Stimulated activated CD4-positive, alpha-beta T cell treated with anti-CD3 and anti-CD28 coated beads, Interleukin-4, amount 100 ng/mL, for 48 hours (primary cell): ENCODE data around the gene TSPAN16.
A peak's percentile ranks its signal among the peaks of the same experiment; 100 is the strongest.

Source experiments
- DNase-seq, 2 donors: peaks; one replicate each; pipeline ENCODE4 v3.0.0-alpha.2; 2020; ENCODE audit warnings: low read depth in 2 of 2

Gene TSPAN16

DNA sequence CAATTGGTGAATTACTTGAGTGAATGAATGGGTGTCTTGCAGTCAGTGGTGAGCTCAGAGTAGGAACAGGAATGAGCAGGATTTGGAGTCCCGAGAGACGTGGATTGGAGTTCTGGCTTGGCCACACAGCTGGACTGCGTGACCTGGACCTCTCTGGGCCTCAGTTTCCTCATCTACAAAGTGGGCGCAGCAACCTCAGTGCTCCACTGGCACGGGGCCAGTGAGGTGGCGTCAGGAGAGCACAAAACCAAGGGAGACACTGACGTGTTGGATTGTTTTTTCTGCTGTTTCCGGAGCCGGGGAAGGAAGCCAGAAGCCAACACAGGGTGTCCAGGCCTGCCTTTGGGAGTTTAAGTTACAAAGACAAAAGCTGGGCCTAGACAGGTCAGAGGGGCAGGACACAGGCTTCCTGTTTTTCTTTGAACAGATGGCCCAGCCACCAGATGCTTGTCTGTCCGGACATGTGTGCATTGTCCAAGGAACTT, 27.1 kb upstream of the TSPAN16 start:
- DNase-seq = no peak

DNA sequence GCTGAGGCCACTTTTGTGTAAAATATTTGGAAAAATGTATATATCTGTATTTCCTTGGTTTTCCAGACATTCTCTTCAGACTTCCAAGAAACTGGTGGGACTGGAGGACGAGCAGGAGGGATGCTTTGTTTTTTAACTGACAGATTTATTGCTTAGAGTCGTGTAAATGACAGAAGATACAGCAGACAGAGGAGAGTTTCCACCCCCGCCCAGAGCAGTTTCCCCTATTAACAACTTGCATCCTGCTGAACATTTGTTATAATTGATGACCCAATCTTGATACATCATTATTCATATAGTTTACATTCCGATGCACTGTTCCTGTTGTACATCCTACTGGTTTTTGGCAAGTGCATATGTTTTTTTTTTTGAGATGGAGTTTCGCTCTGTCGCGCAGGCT, 26.6 kb upstream of the TSPAN16 start:
- no peak for DNase-seq

DNA sequence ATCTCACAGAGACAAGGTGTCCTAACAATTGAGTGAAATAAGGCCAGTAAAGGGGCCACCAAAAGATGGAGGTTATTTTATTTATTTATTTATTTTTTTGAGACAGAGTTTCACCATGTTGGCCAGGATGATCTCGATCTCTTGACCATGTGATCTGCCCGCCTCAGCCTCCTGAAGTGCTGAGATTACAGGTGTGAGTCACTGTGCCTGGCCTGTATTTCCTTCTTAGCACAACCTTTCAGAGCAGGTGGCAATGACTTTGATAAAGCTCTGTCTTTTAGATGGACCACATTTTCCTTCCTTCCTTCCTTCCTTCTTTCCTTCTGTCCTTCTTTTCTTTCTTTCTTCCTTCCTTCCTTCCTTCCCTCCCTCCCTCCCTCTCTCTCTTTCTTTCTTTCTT, 22.7 kb upstream of the TSPAN16 start:
- DNase-seq = no peak

DNA sequence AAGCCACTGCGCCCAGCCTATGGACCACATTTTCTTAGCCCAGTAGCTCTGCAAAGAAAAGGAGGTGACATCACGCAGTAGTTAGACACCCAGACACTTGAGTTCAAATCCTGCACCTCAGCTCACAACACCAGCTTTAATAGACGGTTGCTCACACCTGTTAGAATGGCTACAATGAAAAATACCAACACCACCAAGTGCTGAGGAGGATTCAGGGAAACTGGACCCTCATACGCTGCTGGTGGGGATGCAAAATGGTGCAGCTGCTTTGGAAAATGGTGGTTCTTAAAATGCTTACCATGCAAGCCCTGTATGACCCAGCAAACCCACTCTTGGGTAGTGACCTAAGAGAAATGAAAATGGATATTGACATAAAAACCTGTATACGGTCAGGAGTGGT, 22.0 kb upstream of the TSPAN16 start:
- no peak for DNase-seq

DNA sequence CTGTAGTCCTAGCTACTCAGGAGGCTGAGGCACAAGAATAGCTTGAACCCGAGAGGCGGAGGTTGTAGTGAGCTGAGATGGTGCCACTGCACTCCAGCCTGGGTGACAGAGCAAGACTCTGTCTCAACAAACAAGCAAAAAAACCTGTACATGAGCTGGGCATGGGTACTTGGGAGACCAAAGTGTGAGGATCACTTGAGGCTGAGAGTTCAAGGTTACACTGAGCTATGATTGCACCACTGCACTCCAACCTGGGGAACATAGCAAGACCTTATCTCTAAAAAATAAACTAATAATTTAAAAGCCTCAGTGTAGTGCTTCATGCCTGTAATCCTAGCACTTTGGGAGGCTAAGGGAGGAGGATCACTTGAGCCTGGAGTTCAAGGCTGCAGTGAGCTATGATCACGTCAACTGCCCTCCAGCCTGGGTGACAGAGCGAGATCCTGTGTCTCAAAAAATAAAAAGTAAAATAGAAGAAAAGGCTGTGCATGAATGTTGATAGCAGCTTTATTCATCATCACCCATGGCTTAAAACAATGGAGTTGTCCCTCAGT, 21.4 kb upstream of the TSPAN16 start:
- DNase-seq = no peak

DNA sequence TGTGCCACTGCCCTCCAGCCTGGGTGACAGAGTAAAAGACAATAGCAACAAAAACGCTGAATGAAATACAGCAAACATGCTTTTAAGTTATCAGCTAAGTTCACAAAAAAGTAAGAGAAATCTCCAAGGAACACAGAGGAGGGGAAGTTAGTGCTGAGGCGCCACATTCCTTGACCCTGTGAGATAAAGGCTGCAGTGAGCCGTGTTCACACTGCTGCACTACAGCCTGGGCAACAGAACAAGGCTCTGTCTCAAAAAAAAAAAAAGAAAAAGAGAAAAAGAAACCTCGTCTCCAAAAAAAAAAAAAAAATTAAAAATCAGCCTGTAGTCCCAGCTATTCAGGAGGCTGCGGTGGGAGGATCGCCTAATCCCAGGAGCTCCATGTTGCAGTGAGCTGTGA, 17.3 kb upstream of the TSPAN16 start:
- no peak for DNase-seq

DNA sequence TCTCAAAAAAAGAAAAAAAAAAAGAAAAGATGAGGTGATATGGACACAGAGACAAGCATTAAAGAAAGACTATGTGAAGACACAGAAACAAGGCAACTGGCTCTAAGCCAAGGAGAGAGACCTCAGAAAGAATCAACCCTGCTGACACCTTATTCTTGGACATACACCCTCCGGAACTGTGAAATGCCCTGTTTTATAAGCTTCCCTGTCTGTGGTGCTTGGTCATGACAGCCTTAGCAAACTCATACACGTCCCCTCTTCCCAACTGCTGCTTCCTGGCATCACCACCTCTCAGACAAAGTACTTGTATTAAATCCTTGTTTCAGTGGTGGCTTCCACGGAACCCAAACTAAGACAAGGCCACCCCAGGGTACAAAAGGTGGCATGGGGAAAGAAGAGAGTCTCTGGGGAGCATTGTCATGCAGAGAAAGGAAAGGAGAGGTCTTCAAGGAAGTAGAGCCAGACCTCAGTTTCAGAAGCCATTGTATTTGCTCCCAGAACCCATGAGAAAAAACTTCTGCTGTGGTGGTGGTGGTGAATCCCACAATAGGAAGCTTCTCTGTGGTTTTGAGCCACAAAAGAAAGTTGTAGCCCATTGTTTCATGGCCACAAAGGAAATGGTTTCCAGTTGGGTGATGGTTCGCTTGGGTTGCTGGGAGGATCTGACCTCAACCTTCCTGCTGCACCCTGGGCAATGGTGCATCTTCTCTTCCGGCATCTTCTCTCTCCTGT, 16.3 kb upstream of the TSPAN16 start:
- peak in 1 of 2 donors; percentile 15 for DNase-seq

DNA sequence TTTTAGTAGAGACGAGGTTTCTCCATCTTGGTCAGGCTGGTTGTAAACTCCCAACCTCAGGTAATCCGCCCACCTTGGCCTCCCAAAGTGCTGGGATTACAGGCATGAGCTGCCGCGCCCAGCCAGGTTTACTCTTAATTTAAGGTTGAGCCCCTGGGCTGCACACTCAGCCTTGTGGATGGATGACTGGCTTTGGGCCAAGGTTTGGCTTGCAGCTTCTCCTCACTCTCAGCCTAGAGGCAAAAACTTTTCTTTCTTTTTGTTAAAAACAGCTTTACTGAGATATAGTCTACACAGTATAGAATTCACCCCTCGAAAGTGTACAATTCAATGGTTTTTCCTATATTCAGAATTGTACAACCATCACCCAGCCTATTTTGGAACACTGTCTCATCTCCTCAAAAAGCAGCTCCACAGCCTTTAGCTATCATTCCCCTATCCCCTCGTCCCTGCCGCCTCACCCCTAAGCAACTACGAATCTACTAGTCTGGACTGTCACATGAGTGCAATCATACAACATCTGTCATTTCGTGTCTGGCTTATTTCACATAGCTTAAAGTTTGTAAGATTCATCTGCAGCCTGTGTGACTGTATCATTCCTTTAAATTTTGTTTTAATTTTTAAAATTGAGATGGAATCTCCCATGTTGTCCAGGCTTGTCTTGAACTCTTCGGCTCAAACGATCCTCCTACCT, 14.5 kb upstream of the TSPAN16 start:
- DNase-seq = no peak

DNA sequence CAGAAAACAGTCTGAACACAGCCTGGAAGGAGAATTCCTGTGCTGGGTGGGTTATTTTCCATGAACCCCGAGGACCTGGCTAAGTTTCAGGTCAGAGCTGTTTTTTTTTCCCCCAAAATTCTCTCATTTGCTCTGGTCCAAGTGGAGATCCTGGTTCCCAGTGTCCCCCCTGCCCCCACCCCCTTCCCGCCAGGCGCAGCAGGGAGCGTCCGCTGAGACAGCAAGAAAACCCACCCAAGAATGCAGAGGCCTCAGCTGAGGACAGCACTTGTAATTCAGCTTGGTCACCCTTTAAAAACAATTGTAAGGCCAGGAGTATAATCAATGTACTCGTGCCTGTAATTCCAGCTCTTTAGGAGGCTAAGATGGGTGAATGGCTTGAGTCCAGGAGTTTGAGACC, 11.4 kb upstream of the TSPAN16 start:
- no peak for DNase-seq

DNA sequence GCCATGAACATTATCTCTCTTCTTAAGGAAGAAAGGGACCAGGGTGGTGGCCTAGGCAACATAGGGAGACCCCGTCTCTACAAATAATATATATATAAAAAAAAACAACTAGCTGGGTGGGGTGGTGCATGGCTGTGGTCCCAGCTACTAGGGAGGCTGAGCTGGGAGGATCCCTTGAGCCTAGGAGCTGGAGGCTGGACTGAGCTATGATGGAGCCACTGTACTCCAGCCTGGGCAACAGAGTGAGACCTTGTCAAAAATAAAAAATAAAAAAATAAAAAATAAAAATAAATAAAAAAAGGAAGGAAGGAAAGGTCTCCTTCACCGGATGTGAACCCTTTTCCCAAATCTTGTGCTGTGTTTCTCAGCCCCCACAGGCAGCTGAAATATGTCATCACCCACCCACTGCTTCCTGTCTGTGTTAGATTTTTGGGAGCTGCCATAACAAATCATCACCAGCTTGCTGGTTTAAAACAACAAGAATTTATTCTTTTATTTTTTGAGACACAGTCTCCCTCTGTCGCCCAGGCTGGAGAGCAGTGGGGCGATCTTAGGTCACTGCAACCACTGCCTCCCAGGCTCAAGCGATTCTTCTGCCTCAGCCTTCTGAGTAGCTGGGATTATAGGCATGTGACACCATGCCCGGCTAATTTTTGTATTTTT, 9.5 kb upstream of the TSPAN16 start:
- DNase-seq = no peak

DNA sequence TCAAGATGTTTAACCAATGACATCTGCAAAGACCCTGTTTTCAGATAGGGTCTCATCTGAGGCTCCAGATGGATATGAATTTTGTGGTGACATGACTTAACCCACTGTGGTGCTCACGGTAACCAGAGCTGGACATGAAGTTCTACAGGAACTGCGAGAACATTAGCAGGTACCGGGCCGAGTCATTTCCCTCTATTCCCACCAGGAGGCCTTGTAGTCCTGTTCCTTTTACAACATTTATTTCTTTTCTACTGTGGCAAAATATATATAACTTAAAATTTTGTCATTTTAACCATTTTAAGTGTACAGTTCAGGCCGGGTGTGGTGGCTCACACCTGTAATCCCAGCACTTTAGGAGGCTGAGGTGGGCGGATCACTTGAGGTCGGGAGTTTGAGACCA, 7.6 kb upstream of the TSPAN16 start:
- no peak for DNase-seq

DNA sequence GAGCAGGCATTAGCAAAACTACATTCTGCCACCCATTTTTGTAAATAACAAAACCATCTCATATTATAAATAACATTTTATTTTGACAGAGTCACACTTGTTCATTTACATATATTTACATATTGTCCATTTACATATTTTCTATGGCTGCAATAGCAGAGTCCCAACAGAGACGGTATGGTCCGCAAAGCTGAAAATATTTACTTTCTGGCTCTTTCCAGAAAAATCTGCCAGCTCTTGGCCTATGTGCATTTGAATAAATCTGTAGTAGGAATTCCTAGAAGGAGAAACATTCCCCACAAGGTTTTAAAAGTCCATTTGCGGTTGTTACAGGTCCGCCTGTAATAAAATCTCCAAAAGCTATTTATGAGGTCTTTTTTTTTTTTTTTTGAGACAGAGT, 5.7 kb upstream of the TSPAN16 start:
- DNase-seq = no peak

DNA sequence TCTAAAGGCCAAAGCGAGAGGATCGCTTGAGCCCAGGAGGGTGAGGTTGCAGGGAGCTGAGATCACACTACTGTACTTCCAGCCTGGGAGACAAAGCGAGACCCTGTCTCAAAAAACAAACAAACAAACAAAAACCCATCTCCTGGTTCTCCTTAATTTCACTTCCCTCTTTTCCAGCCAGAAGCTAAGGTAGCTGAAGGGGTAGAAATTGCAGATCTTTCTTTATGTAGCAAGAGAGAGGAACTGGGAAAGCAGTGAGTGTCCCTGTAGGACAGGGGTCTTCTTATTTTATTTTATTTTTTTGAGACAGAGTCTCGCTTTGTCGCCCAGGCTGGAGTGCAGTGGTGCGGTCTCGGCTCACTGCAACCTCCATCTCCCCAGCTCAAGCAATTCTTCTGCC, 4.5 kb upstream of the TSPAN16 start:
- no peak for DNase-seq

DNA sequence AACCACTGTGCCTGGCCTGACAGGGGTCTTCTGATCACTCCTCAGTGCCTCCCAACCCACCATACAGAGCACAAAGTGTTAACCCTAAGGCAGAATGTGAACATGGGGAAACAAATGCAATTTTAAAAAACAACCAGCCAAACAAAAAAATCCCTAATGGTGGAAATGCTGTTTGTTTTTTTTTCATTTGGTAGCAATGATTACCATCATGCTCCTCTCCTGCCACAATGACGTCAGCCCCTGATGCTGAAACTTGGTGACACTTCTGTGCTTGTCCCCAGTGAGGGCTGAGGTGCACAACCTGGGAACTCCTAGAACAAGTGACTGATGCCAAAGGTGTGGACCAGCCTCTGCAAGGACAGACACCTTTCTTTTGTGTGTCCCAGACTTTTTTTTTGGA, 4.0 kb upstream of the TSPAN16 start:
- DNase-seq = no peak

DNA sequence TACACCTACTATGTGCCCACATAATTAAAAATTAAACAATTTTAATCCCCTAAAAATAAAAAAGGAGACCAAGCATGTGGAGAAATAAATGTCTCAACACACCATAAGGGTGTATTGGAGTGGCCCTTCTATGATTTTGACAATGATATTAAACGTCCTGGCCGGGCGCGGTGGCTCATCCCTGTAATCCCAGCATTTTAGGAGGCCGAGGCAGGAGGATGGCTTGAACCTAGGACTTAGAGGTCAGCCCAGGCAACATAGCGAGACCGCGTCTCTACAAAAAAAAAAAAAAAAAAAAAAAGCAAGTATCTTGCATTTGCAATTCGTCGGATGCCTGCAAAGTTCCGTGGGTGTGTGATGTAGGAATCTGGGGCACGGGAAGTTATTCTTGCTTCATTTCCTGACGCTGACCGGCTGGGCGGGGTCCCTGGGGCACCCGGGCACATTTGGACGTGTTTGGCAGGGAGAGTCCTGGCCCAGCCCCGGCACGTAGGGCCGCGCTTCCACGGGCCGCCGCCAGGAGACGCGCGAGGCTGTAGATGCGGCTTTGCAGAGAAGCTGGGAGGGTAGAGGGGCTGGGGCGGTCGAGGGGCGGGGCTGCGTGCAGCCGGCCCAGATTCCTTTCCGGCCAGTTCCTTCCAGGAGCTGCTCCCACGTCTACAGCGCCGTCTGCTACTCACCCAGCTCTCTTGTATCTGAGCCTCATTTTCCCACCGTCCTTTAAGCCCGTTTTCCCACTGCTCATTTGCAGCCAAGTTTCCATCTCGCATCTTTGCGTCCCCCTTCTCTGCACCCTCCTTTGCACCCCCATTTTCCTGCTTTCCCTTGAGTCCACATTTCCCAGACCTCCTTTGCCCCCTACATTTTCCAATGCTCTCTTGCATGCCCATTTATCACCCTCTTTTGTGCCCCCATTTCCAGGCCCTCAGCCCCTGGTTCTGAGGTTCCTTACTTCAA, 2.2 kb upstream of the TSPAN16 start:
- peak; percentile 79 to 83 for DNase-seq

DNA sequence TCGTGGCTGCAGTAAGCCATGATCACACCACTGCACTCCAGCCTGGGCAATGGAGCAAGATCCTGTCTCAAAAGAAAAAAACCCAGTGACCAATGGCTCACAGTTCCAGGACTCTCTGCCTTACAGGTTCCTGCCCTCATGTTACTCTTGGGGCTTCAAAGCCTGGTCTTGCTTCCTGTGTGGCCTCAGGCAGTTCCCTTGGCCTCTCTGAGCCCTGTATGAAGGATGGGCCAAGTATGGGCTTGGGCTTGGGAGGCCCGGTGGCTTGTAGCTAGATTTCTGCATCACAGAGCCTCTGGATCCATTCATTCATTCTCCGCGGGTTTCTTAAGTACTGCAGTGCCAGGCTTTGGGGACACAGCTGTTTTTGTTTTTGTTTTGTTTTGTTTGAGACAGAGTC, 780 bp upstream of the TSPAN16 start:
- DNase-seq = no peak

DNA sequence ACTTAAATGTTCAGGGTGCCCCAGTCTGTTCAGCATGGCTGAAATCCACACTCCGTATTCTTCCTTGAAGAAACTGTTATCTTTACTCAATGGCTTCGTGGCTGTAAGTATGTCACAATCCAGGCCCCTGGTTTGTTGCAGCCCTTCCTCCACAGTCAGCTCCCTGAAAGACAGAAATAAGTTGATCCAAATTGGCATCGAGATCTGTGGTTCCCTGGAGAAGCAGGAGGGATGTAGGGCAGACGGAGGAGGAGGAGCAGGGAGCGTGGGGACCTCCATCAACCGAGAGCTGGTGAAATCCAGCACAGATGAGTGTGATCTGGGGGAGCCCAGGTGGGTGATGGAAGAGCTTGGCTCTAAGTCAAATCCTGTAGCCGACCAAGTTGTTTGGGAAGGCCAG, 304 bp downstream of the TSPAN16 start:
- DNase-seq = no peak

DNA sequence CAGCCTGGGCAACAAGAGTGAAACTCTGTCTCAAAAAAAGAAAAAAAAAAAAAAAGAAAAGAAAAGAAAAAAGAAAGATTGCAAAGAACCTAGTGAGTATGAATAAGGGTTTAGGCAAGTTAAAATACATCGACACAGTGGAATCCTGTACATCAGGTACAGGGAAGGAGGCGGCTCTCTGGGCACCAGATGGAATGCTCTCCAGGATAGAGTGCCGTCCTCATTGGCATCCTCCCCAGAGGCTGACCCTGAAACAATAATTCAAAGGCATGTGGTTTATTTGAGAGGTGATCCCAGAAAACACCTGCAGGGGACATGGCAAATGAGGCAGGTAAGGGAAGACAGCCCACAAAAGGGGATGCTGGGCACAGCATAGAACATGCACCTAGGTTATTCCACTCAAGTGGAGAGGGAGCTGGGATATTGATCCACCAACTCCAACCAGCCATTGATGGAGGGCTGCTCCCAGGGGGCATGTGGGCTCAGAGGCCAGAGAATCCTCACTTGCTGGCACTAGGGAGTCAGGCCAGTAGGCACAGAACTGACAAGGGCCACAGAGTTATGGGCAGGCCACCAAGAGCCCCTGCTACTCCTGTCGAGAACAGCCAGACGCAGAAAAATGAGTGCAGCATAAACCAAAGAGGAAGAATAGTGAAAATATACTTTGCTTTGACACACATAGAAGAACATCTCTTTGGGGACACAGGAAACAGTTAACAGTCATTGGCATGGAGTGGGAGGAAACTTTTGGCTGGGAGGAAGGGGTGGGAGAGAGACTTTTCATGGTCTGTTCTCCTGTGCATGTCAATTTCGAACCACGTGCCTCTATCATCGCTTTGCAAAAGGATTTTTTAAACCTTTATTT, 4.2 kb downstream of the TSPAN16 start:
- DNase-seq = no peak

DNA sequence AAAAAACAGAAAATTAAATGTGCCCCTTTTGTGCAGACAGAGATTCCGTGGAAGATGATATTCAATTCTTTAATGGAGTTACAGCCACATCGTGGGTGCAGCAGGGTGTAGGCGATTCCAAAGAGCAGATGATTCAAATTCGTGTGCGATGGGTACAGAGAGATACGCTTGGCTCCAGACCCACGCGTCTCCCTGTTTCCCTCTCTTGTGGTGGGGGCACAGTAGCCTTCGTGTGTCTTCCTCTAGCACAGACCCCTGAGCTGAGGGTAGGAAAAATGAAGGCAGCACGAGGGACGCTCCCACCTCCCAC, 4.8 kb downstream of the TSPAN16 start:
- no peak for DNase-seq

DNA sequence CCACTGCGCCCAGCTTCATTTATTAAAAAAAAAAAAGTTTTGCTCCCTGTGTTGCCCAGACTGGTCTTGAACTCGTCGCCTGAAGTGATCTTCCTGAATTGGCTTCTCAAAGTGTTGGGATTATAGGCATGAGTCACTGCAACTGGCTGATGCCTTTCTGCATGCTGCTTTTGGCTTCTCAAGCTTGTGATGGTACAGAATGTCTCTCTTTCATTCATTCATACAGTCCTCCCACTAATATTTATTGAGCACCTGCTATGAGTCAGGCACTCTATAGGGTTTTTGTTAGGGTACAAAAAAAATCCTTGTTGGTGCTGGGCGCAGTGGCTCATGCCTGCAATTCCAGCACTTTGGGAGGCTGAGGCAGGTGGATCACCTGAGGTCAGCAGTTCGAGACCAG, 9.0 kb downstream of the TSPAN16 start:
- DNase-seq = no peak

DNA sequence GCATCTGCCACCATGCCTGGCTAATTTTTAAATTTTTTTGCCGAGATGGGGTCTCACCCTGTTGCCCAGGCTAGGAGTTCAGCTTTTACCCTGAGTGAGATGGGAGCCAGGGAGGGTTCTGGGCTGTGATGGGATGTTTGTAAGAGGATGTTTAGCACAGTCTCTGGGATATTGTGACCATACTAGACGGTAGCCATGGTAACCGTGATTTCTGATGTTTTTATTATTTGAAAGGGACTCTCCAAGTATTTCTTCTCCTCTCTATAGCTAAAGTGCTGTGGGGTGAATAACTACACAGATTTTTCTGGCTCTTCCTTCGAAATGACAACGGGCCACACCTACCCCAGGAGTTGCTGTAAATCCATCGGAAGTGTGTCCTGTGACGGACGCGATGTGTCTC, 10.4 kb downstream of the TSPAN16 start:
- DNase-seq = no peak
